Measurements from ENCODE around the gene KHDC4.

GRCh38 chr1:155933591-155934096 is 569 bp downstream of the KHDC4 start:
- TF ChIP-seq POLR2A (IDR thresholded peaks at IDR 0.05) (no peak), CTCF (IDR thresholded peaks at IDR 0.05 in 4 of 5, conservative IDR thresholded peaks at IDR 0.05 in 1 of 5) (no peak)
